GM21528 (cell line): ENCODE data around the gene NDUFAF5.

Experiments used
- ATAC-seq: cut with Tn5 transposase; IDR thresholded peaks from one replicate; pipeline ENCODE4 v1.9.1; 2021; ENCODE audit warnings: mild to moderate bottlenecking, moderate library complexity; ENCODE audit not compliant: unreplicated experiment, low FRiP score

The NDUFAF5 gene

DNA sequence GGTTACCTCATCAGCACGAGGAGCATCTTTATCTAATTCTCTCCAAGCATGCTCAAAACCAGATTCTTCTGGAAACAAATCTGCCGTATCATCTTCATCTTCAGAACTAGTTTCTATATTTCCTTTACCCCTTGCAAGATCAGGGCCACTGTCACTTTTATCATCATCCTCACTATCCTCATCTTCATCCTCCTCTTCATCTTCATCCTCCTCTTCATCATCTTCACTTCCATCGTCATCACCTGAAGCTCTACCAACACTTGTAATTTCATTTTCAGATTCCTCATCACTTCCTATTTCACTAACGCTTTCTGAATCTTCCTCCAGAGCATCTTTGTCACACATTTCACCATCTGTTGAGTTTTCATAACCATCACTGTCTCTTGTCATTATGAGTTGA lies 9.0 kb upstream of the NDUFAF5 start:
- no peak for ATAC-seq

DNA sequence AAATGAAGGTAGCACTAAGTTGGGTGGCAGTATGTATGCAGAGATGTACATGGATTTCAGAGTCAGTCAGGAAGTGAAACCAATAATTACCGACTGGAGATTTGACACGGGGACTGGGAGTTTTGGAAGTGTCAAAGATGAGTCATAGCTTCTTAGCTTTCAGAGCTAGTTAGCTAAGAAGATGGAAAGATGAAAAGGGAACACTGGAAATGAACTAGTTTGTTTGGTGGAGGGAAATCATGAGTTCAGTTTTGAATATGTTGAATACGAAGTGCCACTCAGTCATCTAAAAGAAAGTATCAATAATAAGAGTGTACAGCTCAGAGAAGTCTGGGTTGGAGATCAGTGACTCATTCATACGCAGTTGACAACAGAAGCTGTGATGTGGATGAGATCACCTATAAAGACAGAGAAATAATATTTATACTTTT lies 7.6 kb upstream of the NDUFAF5 start:
- no peak for ATAC-seq

DNA sequence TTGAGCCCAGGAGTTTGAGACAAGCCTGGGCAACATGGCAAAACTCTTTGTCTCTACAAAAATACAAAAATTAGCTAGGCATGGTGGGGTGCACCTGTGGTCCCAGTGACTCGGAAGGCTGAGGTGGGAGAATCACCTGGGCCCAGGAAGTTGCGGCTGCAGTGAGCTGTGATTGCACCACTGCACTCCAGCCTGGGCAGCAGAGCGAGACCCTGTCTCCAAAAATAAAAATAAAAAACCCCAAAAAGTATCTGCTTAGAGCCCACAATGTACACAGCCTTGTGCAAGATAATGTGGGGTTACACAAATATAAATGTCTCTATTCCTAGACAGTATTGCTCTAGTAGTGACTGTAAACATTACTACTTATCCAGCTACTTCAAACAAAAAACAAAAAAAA lies 6.0 kb upstream of the NDUFAF5 start:
- no peak for ATAC-seq

DNA sequence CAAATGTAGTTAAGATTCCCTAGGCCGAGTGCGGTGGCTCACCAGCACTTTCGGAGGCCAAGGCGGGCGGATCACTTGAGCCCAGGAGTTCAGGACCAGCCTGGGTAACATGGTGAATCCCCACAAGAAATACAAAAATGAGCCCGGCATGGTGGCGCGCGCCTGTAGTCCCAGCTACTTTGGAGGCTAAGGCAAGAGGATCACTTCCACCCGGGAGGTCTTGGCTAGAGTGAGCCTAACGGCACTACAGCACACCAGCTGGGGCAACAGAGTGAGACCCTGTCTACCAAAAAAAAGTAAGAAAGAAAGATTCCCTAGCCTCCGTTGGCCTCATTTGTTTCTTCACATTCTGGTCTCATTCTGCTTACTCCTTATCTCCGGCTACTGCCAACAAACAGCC lies 1.3 kb upstream of the NDUFAF5 start:
- no peak for ATAC-seq

DNA sequence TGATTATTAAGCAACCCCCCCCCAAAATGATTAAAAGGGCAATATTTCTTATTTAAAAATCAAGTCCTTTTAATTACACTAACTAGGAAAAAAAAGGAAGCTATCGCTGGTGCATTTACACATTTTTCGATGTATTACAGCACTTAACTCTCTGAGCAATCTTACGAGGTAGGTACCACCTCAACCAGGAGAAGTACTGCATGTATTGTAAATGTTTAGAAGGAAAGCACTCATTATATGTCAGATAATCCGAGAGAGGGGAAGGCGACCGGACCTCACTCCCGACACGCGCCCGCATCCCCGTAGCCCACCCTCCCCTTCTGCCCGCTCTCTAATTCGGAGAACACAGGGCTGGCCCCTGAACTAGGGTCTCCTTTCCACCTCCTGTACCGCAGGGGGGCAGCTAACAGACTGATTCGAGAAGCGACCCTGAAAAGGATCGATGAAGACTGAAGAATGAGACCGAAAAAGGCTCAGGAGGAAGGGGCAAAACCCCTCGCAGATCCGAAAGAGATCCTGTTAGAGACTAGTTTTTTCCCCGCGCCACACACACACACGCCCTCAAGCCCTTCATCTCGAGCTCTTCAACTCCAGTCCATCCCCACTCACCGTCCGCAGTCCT lies 446 bp upstream of the NDUFAF5 start:
- peak; percentile 17 for ATAC-seq

DNA sequence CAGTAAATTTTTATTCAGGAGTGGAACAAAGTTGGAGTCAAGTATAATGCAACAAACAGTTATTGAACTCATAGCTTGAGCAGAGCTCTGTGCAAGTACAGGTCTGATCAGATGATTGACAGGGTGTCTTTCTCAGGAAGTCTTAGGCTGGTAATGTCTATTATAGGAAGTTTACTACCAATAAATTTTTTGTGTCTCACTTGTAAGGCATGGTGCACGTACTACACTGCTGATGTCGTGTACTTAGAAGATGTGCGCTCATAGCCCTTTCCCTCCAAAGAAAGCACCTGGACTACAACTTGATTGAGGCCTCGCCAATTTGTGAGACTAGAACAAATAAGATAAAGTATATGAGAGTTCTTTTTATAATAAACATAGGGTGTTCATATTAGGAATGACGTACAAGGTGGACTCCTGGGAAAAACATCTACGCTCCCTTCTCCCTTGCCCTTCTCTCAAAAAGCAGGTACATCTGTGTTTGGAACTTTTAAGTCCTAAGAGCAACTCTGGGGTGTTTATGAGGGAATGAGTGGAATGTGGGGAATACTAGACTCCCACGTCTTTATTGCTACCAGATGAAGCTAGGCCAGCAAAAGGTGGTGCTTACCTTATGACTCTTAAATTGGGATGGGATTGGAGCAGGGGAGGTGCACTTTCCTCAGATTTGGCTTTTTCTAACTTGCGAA lies 1.5 kb downstream of the NDUFAF5 start:
- ATAC-seq: no peak

DNA sequence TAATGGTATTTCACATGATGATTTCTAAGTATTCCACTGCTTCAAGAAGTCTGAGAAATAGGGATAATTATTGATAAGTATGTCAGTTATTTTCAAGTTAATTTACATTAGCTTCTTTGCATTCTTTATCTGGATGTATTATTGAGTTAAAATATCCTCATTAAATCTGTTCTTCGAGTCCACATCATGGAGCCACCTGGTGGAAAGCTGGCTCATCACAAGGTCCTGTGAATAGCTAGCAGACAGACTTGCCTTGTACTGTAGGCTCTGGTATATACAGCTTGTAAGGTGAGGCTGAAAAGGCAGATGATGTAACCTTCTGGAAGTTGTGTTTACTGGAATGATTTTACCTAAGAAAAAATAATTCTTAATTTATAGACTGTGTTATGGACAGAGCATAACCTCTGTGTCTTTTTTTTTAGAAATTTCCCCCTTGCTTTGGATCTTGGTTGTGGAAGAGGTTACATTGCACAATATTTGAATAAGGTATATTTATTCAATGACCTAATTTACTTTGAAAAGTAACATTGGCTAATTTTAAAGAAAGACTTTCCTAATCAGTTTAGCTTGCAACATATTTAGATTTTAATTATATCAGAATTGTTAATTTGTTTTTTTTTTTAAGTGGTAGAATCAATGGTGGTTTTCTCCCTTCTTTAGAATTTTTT lies 3.5 kb downstream of the NDUFAF5 start:
- ATAC-seq: no peak

DNA sequence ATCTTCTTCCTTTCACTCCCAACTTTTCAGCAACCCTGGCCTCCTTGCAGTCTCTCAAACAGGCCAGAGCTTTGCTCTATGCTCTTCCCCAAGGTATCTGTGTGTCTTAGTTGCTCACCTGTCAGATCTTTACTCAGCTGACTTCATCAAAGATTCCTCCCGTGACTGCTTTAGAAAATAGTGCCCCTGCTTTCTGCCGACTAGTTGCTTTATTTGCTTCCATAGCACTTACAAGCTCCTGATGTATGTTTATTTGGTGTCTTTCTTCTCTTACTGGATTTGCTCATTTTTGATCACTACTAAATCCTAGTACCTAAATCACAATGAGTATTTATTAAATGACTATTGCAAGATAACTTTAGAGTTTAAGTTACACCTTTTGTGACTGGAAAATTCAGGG lies 5.9 kb downstream of the NDUFAF5 start:
- no peak for ATAC-seq

DNA sequence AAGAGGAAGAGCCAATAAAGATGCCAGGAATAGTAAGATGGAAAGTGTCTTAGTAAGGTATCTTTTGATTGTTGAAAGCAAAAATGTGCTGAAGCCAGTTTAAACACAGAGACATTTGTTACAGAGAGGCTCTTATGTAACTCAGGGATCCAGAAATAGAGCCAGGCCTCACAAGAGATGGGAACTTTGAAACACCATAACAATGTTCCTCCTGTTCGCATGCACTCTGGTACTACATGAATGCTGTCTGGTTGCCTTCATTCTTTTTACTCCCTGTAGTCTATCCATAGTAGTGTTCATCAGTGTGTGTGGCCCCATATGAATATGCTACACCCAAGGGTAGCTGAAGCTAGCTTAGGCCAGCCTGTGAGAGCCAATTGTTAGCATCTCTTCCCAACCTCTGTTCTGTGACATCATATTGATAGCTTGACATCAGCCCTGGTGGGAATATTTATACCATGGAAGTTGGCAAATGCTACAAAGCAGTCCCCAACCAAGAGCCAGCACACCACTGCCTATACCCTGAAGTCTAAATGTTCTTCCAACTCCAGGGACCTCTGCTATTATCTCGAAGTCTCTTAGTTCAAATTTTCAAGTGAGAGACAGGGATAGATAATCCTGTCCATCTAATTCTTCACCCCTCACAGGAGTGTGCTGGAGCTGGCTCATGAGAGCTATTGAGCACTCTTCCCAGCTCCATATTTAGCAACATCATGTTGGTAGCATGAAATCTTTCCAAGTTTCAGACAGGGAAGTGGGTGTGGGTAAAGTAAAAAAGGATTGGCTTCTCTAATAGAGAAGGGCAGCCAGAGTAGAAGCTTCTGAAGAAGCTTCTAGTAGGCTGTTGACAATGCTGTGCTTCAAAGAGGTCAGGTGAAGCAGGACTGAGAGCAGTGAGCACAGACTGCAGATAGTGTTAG lies 7.0 kb downstream of the NDUFAF5 start:
- no peak for ATAC-seq

DNA sequence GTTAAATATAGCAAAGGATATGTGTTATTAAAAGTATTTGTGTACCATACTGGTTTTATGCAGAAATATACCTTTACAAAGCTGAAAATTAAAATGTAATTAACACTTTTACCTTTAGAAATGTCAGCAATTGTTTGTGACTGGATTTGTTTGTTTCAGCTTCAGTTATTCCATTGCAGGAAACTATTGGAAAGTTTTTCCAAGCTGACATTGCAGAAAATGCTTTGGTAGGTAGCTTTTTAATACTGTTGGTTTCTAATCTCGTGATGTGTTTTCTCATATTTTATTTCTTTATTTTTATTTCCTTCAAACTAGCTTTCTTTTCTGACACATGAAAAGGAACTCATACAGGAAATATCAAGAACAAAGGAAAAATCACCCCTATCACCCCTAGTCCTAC lies 8.2 kb downstream of the NDUFAF5 start:
- no peak for ATAC-seq

DNA sequence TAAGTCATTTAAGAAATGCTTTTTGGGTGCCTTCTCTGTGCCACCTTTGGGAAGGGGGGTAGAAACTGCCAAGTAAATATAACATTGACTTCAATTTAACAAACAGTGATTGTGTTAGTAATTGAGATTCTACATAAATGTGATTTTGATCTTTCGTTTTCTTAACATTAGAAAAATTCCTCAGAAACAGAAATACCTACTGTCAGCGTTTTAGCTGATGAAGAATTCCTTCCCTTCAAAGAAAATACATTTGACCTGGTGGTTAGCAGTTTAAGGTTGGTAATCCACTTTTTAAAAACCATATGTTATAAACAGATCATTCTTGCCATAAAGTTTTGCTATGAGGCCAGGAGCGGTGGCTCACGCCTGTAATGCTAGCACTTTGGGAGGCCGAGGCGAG lies 9.8 kb downstream of the NDUFAF5 start:
- ATAC-seq: no peak

DNA sequence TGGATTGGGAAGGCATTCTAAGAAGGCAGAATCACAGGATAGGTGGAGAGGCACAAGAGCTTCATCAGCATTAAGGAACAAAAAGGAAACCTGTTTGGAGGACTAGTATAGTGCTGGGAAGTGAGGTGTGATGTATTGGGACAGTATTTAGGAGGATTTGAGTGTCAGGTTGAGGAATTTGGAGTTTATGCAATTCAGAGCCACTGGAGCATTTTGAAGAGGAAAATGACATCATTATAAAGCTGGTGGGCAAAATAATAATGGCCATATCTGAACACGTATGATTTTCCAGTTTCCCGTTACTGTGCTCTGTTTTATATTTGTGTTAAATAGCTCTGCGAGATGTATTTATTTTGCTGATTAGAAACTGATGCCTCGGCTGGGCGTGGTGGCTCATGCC lies 14.2 kb downstream of the NDUFAF5 start:
- ATAC-seq: no peak

DNA sequence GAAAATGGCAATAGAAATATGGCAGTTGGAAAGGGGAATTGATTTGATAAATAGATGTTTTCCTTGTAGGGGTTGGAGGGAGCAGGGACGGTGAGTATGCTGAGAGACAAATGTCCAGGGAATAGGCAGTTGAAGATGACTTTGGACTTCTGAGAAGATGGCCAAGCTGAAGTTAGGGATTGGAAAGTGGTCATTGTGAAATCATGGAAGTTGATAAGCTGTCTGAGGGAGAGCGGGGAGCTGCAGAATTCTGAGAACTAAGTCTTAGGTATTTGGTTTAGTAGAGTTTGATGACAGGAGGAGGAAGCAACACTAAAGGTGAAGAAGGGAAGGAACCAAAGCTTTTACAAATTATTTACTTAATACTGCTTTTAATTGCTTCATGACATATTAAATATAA lies 15.1 kb downstream of the NDUFAF5 start:
- no peak for ATAC-seq

DNA sequence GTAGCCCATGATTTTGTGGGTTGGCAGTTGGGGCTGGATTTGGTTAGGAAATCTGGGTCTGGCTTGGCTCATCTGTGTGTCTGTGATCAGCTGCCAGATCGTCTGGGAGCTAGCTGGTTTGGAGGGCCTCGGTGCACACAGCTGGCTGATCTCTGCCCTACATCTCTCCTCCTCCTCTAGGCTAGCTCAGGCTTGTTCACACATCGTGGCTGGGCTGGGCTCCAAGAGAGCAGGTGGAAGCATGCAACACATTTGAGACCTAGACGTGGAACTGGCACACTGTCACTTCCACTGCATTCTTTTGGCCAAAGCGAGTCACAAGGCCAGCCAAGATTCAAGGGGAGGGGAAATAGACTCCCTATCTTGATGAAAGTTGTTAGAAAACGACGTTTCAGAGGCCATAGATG lies 15.9 kb downstream of the NDUFAF5 start:
- ATAC-seq: no peak

DNA sequence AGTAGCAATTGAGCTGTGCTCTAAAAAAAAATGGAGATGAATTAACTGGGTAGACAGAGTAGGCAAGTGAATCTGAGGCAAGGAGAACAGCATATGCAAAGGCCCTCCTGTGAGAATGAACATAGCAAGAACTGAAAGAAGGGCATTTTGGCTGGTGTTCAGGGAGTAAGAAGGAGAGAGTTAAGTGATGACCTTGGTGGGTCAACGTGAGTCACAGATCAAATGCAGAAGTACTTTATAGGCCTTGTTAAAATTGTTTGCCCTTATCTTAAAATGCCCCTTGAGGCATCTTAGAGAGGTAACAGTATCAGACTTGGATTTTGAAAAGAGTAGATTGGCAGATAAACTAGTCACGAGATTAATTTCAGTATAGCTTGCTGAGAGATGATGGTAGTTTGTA lies 24.5 kb downstream of the NDUFAF5 start:
- ATAC-seq: no peak

DNA sequence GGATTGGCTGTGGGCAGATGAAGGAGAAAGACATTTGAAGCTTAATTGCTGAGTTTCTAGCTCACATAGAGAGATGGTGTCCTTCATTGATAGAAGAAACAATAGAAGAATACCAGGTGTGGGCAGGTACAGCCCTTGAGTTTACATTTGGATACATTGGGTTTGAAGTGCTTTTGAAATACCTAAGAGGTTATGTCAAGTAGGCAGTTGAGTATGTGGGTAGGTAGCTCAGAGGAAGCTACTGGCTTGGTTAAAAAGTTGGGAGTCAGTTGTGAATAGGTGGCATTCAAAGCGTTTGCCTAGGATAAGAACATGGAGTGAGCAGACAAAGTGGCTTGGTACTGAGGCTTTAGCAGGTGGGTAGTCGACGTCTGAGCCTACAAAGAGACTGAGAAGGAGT lies 25.0 kb downstream of the NDUFAF5 start:
- ATAC-seq: no peak

DNA sequence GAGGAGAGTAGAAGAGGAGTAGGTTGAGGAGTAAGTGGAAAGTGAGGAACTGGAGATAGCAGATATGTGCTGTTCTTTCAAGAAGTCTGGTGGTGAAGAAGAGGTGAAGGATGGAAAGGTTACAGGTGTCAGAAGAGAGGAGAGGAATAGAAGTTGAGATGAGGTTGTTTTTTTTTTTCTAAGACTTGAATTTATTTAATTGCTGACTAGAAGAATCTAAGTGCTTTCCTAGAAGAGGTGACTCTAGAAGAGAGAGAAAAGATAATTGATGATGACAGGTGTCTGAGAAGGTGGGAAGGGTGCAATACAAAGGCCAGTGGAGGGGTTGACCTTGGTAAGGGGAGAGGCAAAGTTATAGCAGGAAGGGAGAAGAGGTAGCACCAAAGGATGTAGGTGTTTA lies 25.6 kb downstream of the NDUFAF5 start:
- ATAC-seq: no peak

DNA sequence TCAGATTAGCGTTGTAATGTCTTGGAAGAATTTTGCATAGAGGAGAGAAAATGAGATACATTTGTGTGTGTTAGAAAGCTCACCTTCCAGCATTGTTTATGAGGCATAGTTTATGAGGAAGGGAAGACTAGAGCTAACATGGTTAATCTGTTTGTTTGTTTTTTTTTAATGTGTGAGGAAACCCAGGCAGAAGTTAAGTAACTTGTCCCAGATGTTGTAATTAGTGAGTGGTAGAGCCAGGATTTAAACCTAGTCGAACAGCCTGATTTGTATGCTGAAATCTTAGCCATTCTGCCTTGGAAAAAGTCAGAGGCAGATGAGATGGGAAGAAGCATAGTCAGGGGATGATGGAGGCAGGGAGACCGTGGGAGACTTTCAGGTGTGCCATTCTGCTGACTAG lies 29.1 kb downstream of the NDUFAF5 start:
- ATAC-seq: no peak

DNA sequence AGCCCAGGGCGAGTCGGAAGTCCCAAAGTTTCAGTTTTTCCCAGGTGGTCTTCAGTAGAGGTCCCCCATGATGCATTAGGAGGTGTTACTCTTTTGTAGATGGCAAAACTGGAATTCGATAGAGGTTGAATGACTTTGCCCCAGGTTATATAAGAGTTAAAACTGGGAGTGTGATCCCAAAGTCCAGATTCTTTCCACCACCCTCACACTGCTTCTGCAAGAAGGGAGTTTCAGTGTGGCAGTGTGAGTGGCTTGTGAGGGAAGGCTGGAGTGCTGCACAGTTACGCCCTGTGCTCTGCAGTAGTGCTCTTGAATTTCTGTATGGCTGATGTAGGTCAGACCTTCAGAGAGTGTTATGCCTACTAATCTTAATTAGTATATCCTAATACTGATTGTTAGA lies 29.8 kb downstream of the NDUFAF5 start:
- no peak for ATAC-seq

DNA sequence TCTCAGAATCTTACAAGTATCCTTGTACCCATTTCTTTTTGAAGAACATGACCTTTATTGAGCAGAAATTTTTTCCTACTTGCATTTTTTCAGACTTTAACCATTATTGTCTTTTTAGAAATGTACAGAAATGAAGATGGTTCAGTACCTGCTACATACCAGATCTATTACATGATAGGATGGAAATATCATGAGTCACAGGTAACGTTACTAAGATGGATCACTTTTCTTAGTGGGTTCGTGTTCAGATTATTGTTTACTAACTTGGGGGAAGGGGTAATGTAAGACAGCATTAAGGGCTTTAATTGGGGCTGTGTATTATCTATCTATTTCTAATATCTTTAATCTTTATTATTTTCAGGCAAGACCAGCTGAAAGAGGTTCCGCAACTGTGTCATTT lies 31.9 kb downstream of the NDUFAF5 start:
- ATAC-seq: no peak

DNA sequence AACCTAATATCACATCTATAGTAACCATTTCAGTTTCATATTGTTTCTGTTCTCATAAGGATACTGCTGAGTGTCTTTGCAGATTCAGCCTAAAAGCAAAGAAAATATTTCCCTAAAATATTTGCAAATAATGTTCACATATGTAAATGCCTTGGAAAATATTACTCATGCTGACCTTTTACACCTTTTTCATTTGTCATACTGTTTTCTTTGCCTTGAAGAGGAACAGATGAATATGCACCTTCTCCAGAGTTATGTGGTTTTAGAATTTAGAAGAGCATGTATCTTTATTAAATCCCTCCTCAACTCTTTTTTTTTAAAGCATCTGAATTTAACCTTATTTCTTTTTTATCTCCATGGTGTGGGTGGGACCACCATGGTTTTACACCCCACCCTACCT lies 32.5 kb downstream of the NDUFAF5 start:
- ATAC-seq: no peak
